HEK293 (cell line): ENCODE data around the gene NUMB.

Source experiments
- CTCF ChIA-PET: fragments of 350-600 bp; formaldehyde crosslinking; extraction: SDS; loops from one replicate; lab custom pipeline; 2021; ENCODE audit warnings: antibody characterized with exemption; lab: Yijun Ruan, JAX
- POLR2A ChIA-PET: fragments of 300-600 bp; formaldehyde crosslinking; extraction: SDS; loops from one replicate; lab custom pipeline; 2020; ENCODE audit warnings: antibody characterized with exemption, inconsistent platforms; lab: Yijun Ruan, JAX
- H3K27ac ChIP-seq: fragments of 200-500 bp; sonication (Bioruptor generic); 2 replicates; pipeline ENCODE4 v1.5.1; 2014; ENCODE audit warnings: low read depth, low read length, control low read depth, inconsistent platforms; ENCODE audit errors: extremely low read depth
- H3K36me3 ChIP-seq, 2 experiments: fragments of 200-500 bp in 1 of 2; sonication (Bioruptor generic) in 1 of 2; 1 replicate in 1 of 2; 2 replicates in 1 of 2; pipeline ENCODE4 v1.5.1; 2014 to 2017; ENCODE audit warnings: inconsistent platforms in 2 of 2, low read length in 2 of 2; ENCODE audit not compliant: control insufficient read depth in 2 of 2, insufficient read depth in 1 of 2
- H3K4me1 ChIP-seq: fragments of 200-500 bp; sonication (Bioruptor generic); 2 replicates; pipeline ENCODE4 v1.5.1; 2014; ENCODE audit warnings: mild to moderate bottlenecking, low read length, inconsistent platforms; ENCODE audit not compliant: control insufficient read depth, insufficient read depth
- H3K4me3 ChIP-seq: 2 replicates; pipeline ENCODE4 v1.5.1; 2011; ENCODE audit warnings: low read depth, mild to moderate bottlenecking, control low read depth, low read length, moderate library complexity
- H3K9me3 ChIP-seq: fragments of 200-500 bp; sonication (Bioruptor generic); 2 replicates; pipeline ENCODE4 v1.5.1; 2014; ENCODE audit warnings: low read depth, low read length, inconsistent platforms; ENCODE audit not compliant: control insufficient read depth, insufficient read depth
- HOXC10 ChIP-seq: sonication (generic); formaldehyde crosslinking; IDR thresholded peaks from 2 replicates; pipeline ENCODE4 v1.8.1; 2023; ENCODE audit warnings: mild to moderate bottlenecking, missing genetic modification reagents
- PRDM2 ChIP-seq: fragments of 450-650 bp; formaldehyde crosslinking; IDR thresholded peaks from 2 replicates; pipeline ENCODE4 v1.5.1; 2016; ENCODE audit warnings: missing biosample characterization, missing genetic modification characterization, borderline replicate concordance
- RBAK ChIP-seq: fragments of 450-650 bp; formaldehyde crosslinking; IDR thresholded peaks from 2 replicates; pipeline ENCODE4 v1.5.1; 2016; ENCODE audit warnings: missing biosample characterization, missing genetic modification characterization
- SALL2 ChIP-seq: fragments of 450-650 bp; formaldehyde crosslinking; IDR thresholded peaks from 2 replicates; pipeline ENCODE4 v1.5.0; 2017; ENCODE audit warnings: missing biosample characterization, mild to moderate bottlenecking, missing genetic modification characterization, borderline replicate concordance
- ZFP3 ChIP-seq: fragments of 450-650 bp; formaldehyde crosslinking; IDR thresholded peaks from 2 replicates; pipeline ENCODE4 v1.5.1; 2016; ENCODE audit warnings: low read depth, missing biosample characterization, missing genetic modification characterization
- ZNF114 ChIP-seq: fragments of 450-650 bp; formaldehyde crosslinking; IDR thresholded peaks from 2 replicates; pipeline ENCODE4 v1.5.0; 2017; ENCODE audit warnings: missing biosample characterization, missing genetic modification characterization
- ZNF157 ChIP-seq: fragments of 450-650 bp; formaldehyde crosslinking; IDR thresholded peaks from 2 replicates; pipeline ENCODE4 v1.5.1; 2016; ENCODE audit warnings: missing biosample characterization, missing genetic modification characterization
- ZNF16 ChIP-seq: fragments of 450-650 bp; formaldehyde crosslinking; IDR thresholded peaks from 2 replicates; pipeline ENCODE4 v1.5.1; 2016; ENCODE audit warnings: low read depth, missing biosample characterization, missing genetic modification characterization
- ZNF423 ChIP-seq: fragments of 450-650 bp; formaldehyde crosslinking; IDR thresholded peaks from 2 replicates; pipeline ENCODE4 v1.5.1; 2016; ENCODE audit warnings: missing biosample characterization, missing genetic modification characterization
- ZNF555 ChIP-seq: fragments of 450-650 bp; formaldehyde crosslinking; conservative IDR thresholded peaks from 2 replicates; pipeline ENCODE4 v1.5.1; 2017; ENCODE audit warnings: missing biosample characterization, mild to moderate bottlenecking, missing genetic modification characterization, inconsistent platforms
- ZNF585B ChIP-seq: fragments of 450-650 bp; formaldehyde crosslinking; IDR thresholded peaks from 2 replicates; pipeline ENCODE4 v1.5.1; 2016; ENCODE audit warnings: missing biosample characterization, missing genetic modification characterization
- ZNF596 ChIP-seq: fragments of 450-650 bp; IDR thresholded peaks from 2 replicates; pipeline ENCODE4 v1.5.0; 2018; ENCODE audit warnings: missing biosample characterization, mild to moderate bottlenecking, missing genetic modification characterization, moderate library complexity
- ZNF621 ChIP-seq: fragments of 450-650 bp; formaldehyde crosslinking; IDR thresholded peaks from 2 replicates; pipeline ENCODE4 v1.5.1; 2017; ENCODE audit warnings: missing biosample characterization, missing genetic modification characterization
- ZNF664 ChIP-seq: fragments of 450-650 bp; formaldehyde crosslinking; IDR thresholded peaks from 2 replicates; pipeline ENCODE4 v1.5.1; 2016; ENCODE audit warnings: missing biosample characterization, missing genetic modification characterization
- ZNF747 ChIP-seq: fragments of 450-650 bp; formaldehyde crosslinking; IDR thresholded peaks from 2 replicates; pipeline ENCODE4 v1.5.1; 2016; ENCODE audit warnings: missing biosample characterization, missing genetic modification characterization
- ZNF792 ChIP-seq: fragments of 450-650 bp; formaldehyde crosslinking; IDR thresholded peaks from 2 replicates; pipeline ENCODE4 v1.5.1; 2016; ENCODE audit warnings: missing biosample characterization, missing genetic modification characterization
- ZXDB ChIP-seq: fragments of 450-650 bp; formaldehyde crosslinking; IDR thresholded peaks from 2 replicates; pipeline ENCODE4 v1.5.1; 2016; ENCODE audit warnings: missing biosample characterization, missing genetic modification characterization
- TF ChIP-seq, protein P1 (sequence below): fragments of 450-650 bp; formaldehyde crosslinking; IDR thresholded peaks from 2 replicates; pipeline ENCODE4; 2016; ENCODE audit warnings: missing biosample characterization, missing genetic modification characterization
- TF ChIP-seq, protein P2 (sequence below): fragments of 450-650 bp; formaldehyde crosslinking; IDR thresholded peaks from 2 replicates; pipeline ENCODE4 v1.5.0; 2017; ENCODE audit warnings: missing biosample characterization, missing genetic modification characterization, borderline replicate concordance
- TF ChIP-seq, protein P3 (sequence below): fragments of 450-650 bp; formaldehyde crosslinking; IDR thresholded peaks from 2 replicates; pipeline ENCODE4 v1.5.1; 2016; ENCODE audit warnings: missing biosample characterization, missing genetic modification characterization

NUMB gene

DNA sequence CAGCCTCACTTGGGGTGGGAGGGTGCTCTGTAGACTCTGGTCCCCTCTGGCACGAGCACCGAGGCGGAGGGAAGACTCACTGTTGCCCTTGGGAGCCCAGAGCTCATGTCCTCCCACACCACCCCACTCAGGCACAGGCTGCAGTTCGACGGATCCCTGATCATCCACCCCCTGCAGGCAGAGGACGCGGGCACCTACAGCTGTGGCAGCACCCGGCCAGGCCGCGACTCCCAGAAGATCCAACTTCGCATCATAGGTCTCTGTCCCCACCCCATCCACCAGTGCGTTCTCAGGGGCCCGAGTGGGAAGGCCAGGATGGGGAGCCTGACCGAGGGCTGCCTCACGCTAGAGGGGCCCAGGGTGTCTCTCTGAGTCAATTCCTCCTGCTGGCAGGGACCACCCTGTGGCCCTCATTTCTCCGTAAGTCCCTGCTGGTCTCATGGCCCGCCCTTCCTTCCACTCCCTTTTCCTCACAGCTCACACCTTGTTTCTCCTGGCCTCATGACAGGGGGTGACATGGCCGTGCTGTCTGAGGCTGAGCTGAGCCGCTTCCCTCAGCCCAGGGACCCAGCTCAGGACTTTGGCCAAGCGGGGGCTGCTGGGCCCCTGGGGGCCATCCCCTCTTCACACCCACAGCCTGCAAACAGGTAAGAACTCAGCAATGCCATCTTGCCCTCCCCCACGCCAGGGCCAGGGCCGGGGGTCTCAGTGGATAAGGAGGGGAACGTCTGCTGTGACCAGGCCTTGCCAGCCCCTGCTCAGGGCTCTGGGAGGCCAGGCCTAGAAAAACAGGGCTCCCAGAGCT is 194.1 kb downstream of the NUMB start:
- Histone ChIP-seq H3K4me1 (no peaks in the 10 kb centered on the region), H3K36me3 (no peaks in the 10 kb centered on the region; a peak in 1 of 3 replicates), H3K4me3 (no peak overlapping the region), H3K9me3 (no peaks in the 10 kb centered on the region), H3K27ac (no peak overlapping the region)
- POLR2A ChIA-PET, result no interaction called here
- CTCF ChIA-PET, result interaction anchor here (1.5 kb wide), 1 partner anchor 33 kb away, joined by 4 read pairs; no protein-coding TSS in a partner anchor
- TF ChIP-seq, protein P1, sequence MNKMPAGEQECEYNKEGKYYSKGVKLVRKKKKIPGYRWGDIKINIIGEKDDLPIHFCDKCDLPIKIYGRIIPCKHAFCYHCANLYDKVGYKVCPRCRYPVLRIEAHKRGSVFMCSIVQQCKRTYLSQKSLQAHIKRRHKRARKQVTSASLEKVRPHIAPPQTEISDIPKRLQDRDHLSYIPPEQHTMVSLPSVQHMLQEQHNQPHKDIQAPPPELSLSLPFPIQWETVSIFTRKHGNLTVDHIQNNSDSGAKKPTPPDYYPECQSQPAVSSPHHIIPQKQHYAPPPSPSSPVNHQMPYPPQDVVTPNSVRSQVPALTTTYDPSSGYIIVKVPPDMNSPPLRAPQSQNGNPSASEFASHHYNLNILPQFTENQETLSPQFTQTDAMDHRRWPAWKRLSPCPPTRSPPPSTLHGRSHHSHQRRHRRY, result no peak
- TF ChIP-seq ZNF664 (tag by site-specific recombination) (no peak), ZNF792 (tag by site-specific recombination) (no peak), ZNF585B (tag by site-specific recombination) (no peak), ZNF114 (tag by site-specific recombination) (no peak), HOXC10 (CRISPR knock-in tag) (no peak), ZNF621 (tag by site-specific recombination) (no peak), ZNF157 (tag by site-specific recombination) (no peak)
- TF ChIP-seq, protein P2, sequence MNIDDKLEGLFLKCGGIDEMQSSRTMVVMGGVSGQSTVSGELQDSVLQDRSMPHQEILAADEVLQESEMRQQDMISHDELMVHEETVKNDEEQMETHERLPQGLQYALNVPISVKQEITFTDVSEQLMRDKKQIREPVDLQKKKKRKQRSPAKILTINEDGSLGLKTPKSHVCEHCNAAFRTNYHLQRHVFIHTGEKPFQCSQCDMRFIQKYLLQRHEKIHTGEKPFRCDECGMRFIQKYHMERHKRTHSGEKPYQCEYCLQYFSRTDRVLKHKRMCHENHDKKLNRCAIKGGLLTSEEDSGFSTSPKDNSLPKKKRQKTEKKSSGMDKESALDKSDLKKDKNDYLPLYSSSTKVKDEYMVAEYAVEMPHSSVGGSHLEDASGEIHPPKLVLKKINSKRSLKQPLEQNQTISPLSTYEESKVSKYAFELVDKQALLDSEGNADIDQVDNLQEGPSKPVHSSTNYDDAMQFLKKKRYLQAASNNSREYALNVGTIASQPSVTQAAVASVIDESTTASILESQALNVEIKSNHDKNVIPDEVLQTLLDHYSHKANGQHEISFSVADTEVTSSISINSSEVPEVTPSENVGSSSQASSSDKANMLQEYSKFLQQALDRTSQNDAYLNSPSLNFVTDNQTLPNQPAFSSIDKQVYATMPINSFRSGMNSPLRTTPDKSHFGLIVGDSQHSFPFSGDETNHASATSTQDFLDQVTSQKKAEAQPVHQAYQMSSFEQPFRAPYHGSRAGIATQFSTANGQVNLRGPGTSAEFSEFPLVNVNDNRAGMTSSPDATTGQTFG, result no peak

DNA sequence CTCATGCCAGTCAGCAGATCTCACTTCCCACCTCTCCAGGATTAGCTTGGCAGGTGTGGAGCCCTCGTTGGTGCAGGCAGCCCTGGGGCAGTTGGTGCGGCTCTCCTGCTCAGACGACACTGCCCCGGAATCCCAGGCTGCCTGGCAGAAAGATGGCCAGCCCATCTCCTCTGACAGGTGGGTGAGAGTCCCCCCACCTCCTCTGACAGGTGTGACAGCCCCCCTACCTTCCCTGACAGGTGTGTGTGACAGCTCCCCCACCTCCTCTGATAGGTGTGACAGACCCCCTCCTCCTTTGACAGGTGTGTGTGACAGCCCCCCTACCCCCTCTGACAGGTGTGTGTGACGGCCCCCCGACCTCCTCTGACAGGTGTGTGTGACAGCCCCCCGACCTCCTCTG is 194.7 kb downstream of the NUMB start:
- no peaks in the 10 kb centered on the region; a peak in 1 of 3 replicates for H3K36me3 ChIP-seq
- no peak overlapping the region for H3K4me3 ChIP-seq
- H3K9me3 ChIP-seq, result no peaks in the 10 kb centered on the region
- no peak overlapping the region for H3K27ac ChIP-seq
- ChIA-PET POLR2A (no interaction called here), CTCF (no interaction called here)
- no peak for TF ChIP-seq ZNF747 (tag by site-specific recombination)
- no peak for TF ChIP-seq ZNF555
- no peak for TF ChIP-seq ZXDB (tag by site-specific recombination)
- TF ChIP-seq SALL2, result no peak
- no peaks in the 10 kb centered on the region for H3K4me1 ChIP-seq

GRCh38 chr14:73262427-73263183 is 195.7 kb downstream of the NUMB start:
- ChIA-PET CTCF (interaction anchor here (0.5 to 0.9 kb wide), 2 partner anchors 34 to 89 kb away, joined by 3 to 7 read pairs; no protein-coding TSS in a partner anchor), POLR2A (no interaction called here)
- H3K4me1 ChIP-seq, result no peaks in the 10 kb centered on the region
- TF ChIP-seq ZNF423, result no peak
- TF ChIP-seq PRDM2, result no peak
- TF ChIP-seq ZNF16 (tag by site-specific recombination), result no peak
- no peak for TF ChIP-seq ZFP3 (tag by site-specific recombination)
- no peak for TF ChIP-seq RBAK (tag by site-specific recombination)
- TF ChIP-seq, protein P3, sequence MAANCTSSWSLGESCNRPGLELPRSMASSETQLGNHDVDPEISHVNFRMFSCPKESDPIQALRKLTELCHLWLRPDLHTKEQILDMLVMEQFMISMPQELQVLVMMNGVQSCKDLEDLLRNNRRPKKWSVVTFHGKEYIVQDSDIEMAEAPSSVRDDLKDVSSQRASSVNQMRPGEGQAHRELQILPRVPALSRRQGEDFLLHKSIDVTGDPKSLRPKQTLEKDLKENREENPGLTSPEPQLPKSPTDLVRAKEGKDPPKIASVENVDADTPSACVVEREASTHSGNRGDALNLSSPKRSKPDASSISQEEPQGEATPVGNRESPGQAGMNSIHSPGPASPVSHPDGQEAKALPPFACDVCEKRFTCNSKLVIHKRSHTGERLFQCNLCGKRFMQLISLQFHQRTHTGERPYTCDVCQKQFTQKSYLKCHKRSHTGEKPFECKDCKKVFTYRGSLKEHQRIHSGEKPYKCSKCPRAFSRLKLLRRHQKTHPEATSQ (tag by site-specific recombination), result no peak
- TF ChIP-seq ZNF596 (tag by site-specific recombination), result no peak

More at GRCh38 chr14:73262427-73263183, 195.7 kb downstream of the NUMB start:
- Histone ChIP-seq H3K27ac (no peak overlapping the region), H3K4me3 (no peak overlapping the region), H3K36me3 (no peaks in the 10 kb centered on the region; a peak in 1 of 3 replicates), H3K9me3 (no peaks in the 10 kb centered on the region)
